Measurements from ENCODE around the gene PEAK3.

PEAK3 gene

GRCh38 chr19:2237869-2238153 is 44.2 kb downstream of the PEAK3 start:
- Histone ChIP-seq H4K20me1 (peaks cover 70 to 90% (median 85%) of the 10 kb centered on the region in 11 experiments), H3K9me3 (replicated peaks in 1 of 11) (no peaks in the 10 kb centered on the region), H3K27me3 (no peaks in the 10 kb centered on the region), H3K4me1 (peaks cover 65 to 83% (median 79%) of the 10 kb centered on the region in 10 experiments), H3K4me2 (peak overlapping the region; percentile 96 to 100 (median 98)), H3K4me3 (peak overlapping the region; percentile 81 to 95 (median 90)), H3K9ac (peak overlapping the region; percentile 89 to 98 (median 94); a peak in 21 of 22 replicates), H3K27ac (peak overlapping the region in 9 of 11 experiments; percentile 92 to 99 (median 96); a peak in 12 of 22 replicates), H3K36me3 (peaks cover 30 to 66% (median 51%) of the 10 kb centered on the region in 11 experiments)
- TF ChIP-seq Cebpa-rat (IDR thresholded peaks at IDR 0.05) = no peak

DNA sequence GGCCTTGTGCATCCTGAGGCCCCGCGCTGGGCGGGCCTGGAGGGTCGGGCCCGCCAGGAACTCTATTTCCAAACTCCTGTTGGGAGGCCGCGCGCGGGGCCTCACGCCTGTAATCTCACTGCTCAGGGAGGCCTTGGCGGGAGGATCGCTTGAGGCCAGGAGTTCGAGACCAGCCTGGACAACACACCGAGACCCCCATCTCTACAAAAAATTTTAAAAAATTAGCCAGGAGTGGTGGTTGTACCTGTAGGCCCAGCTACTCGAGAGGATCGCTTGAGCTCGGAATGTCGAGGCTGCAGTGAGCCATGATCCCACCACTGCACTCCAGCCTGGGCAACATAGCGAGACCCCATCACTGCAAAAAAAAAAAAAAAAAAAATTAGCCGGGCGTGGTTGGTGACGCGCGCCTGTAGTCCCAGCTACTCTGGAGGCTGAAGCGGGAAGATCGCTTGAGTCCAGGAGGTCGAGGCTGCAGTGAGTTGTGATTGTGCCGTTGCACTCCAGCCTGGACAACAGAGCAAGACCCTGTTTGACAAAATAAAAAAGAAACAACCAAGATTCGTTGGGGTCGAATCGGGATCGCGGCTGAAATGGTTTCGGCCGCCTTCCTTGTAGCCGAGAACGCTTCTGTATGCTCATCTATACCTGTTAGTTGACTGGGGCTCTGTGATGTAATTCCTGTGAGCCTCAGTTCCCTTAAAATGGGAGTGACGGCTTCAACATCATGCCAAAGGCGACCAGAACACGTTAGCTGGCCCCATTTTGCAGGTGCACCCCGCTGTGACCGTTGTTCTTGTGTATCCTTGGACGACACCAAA is 44.7 kb downstream of the PEAK3 start:
- Histone ChIP-seq H3K36me3 (peaks cover 30 to 66% (median 51%) of the 10 kb centered on the region in 11 experiments), H3K9me3 (replicated peaks in 1 of 11) (no peaks in the 10 kb centered on the region), H4K20me1 (peaks cover 70 to 90% (median 85%) of the 10 kb centered on the region in 11 experiments), H3K4me3 (peak overlapping the region; percentile 81 to 95 (median 90)), H3K27me3 (no peaks in the 10 kb centered on the region), H3K4me1 (peaks cover 67 to 83% (median 79%) of the 10 kb centered on the region in 10 experiments), H3K4me2 (peak overlapping the region; percentile 96 to 100 (median 98)), H3K9ac (peak overlapping the region; percentile 89 to 98 (median 94)), H3K27ac (peak overlapping the region; percentile 66 to 99 (median 94))
- TF ChIP-seq Cebpa-rat (IDR thresholded peaks at IDR 0.05) = no peak

DNA sequence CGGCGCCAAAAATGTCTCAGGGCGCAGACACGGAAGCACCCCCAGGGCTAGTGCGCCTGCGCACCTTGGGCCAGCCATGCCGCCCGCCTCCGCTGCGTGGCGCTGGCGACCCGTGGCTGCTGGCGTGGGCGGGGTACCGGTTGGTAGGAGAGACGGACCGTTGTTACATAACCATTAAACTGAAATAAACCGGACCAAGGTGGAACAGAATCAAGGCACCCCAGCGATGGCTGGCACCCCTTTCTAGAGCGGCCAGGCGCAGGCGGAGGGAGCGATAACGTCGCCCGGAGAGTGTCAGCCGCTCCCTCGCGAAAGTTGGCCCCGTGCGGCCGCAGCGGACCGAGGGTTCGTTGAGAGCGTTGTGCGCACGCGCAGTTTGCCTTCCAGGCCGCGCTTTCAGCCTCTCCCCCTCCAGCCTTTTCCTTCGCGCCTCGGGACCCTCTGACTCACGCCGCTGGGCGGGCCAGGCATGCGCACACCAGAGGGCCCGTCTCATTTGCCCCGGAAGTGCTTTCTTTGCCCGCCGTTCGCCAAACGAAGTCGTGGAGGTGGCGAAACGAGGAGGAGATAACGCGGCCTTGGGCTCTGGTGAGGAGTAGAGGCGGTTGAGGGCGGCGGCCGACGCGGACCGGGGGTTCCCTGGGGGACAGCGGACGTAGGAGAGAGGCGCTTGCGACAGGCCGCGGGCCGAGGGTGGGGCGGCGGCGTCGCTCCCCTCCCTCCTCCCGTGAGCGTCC is 45.5 kb downstream of the PEAK3 start, which contains the start of the genes PLEKHJ1 and SF3A2:
Gene PLEKHJ1, minus strand, starts transcription at position 16 of the 737 bp plus-strand sequence. CDS start 81 bp downstream, outside the sequence.
Gene SF3A2, plus strand, starts transcription at position 511 of the 737 bp plus-strand sequence. CDS start 6,595 bp downstream, outside the sequence.
- Histone ChIP-seq H3K4me1 (peaks cover 66 to 82% (median 78%) of the 10 kb centered on the region in 10 experiments), H4K20me1 (peaks cover 70 to 90% (median 85%) of the 10 kb centered on the region in 11 experiments), H3K27ac (peak within 1 kb of the TSS; percentile 66 to 99 (median 94)), H3K4me2 (peak within 1 kb of the TSS; percentile 96 to 100 (median 98)), H3K4me3 (peak within 1 kb of the TSS; percentile 81 to 95 (median 90)), H3K27me3 (no peaks in the 10 kb centered on the region), H3K9ac (peak within 1 kb of the TSS; percentile 89 to 98 (median 94)), H3K9me3 (replicated peaks in 1 of 11) (no peaks in the 10 kb centered on the region), H3K36me3 (peaks cover 23 to 66% (median 50%) of the 10 kb centered on the region in 11 experiments)
- TF ChIP-seq Cebpa-rat (IDR thresholded peaks at IDR 0.05) = no peak

- Histone ChIP-seq H3K9ac (peak overlapping the region; percentile 89 to 98 (median 94)), H3K9me3 (replicated peaks in 1 of 11) (no peaks in the 10 kb centered on the region), H3K4me2 (peak overlapping the region in 10 of 11 experiments; percentile 96 to 100 (median 98); a peak in 18 of 22 replicates), H3K4me1 (peaks cover 66 to 82% (median 78%) of the 10 kb centered on the region in 10 experiments), H3K27me3 (no peaks in the 10 kb centered on the region), H4K20me1 (peaks cover 70 to 90% (median 85%) of the 10 kb centered on the region in 11 experiments), H3K4me3 (peak overlapping the region; percentile 81 to 95 (median 90)), H3K27ac (peak overlapping the region; percentile 66 to 99 (median 94); a peak in 20 of 22 replicates), H3K36me3 (peaks cover 25 to 65% (median 50%) of the 10 kb centered on the region in 11 experiments)
- TF ChIP-seq Cebpa-rat (IDR thresholded peaks at IDR 0.05) = no peak
Observed at GRCh38 chr19:2236064-2236313, 46.0 kb downstream of the PEAK3 start.

DNA sequence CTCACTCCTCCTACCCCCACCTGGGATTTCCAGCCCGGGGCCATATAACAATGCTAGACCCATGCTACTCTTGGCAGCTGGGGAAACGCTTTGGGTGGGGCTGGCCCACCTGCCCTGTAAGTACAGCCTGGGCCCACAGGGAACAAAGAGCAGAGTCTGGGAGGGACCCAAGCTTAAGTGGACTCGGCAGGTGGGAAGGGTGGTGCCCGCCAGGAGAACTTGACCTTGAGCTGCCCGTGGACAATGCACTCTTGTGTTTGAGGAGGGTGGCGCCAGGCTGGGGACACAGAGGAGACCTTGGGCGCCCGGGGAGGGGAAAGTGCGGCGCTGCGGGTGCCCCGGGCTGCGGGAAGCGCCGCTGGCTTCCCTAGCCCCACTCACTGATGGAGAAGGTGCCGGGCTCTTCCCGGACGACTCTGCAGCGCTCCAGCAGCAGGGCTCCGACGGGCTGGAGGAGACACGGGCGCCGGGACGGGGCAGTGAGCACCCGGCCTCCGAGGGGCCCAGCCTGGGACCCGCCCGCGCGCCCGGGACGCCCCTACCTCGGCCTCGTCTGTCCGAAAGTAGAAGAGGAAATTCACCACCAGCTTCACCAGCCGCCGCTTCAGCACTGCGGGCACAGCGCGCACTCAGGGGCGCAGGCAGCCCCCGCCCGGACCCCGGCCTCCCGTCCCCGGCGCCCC is 46.5 kb downstream of the PEAK3 start:
- Histone ChIP-seq H3K4me1 (peaks cover 66 to 82% (median 78%) of the 10 kb centered on the region in 10 experiments), H3K36me3 (peaks cover 30 to 65% (median 51%) of the 10 kb centered on the region in 11 experiments)

GRCh38 chr19:2234996-2235380 is 47.0 kb downstream of the PEAK3 start:
- peak overlapping the region; percentile 95 to 100 (median 98) for H3K4me2 ChIP-seq
- no peaks in the 10 kb centered on the region for H3K9me3 ChIP-seq (replicated peaks in 1 of 11)
- peak overlapping the region; percentile 81 to 95 (median 90) for H3K4me3 ChIP-seq
- TF ChIP-seq Cebpa-rat (IDR thresholded peaks at IDR 0.05) = no peak
- peaks cover 60 to 82% (median 78%) of the 10 kb centered on the region in 10 experiments for H3K4me1 ChIP-seq
- peaks cover 35 to 65% (median 55%) of the 10 kb centered on the region in 11 experiments for H3K36me3 ChIP-seq
- peaks cover 70 to 90% (median 85%) of the 10 kb centered on the region in 11 experiments for H4K20me1 ChIP-seq
- peak overlapping the region; percentile 89 to 98 (median 94) for H3K9ac ChIP-seq
- H3K27me3 ChIP-seq = no peaks in the 10 kb centered on the region
- H3K27ac ChIP-seq = peak overlapping the region; percentile 15 to 99 (median 94); a peak in 20 of 22 replicates

More for the DNA sequence above, 46.5 kb downstream of the PEAK3 start:
- peak overlapping the region; percentile 15 to 99 (median 94); a peak in 21 of 22 replicates for H3K27ac ChIP-seq
- TF ChIP-seq Cebpa-rat (IDR thresholded peaks at IDR 0.05) = no peak
- H3K4me3 ChIP-seq = peak overlapping the region; percentile 81 to 95 (median 90)
- H3K9ac ChIP-seq = peak overlapping the region; percentile 89 to 98 (median 94)
- H4K20me1 ChIP-seq = peaks cover 70 to 90% (median 85%) of the 10 kb centered on the region in 11 experiments
- no peaks in the 10 kb centered on the region for H3K9me3 ChIP-seq (replicated peaks in 1 of 11)
- H3K27me3 ChIP-seq = no peaks in the 10 kb centered on the region
- peak overlapping the region; percentile 95 to 100 (median 98) for H3K4me2 ChIP-seq

- no peak for TF ChIP-seq Cebpa-rat (IDR thresholded peaks at IDR 0.05)
- peak overlapping the region in 3 of 10 experiments; percentile 14 to 90 (median 81); a peak in 3 of 20 replicates for H3K4me3 ChIP-seq
- peaks cover 48 to 75% (median 67%) of the 10 kb centered on the region in 11 experiments for H3K36me3 ChIP-seq
- no peaks in the 10 kb centered on the region for H3K9me3 ChIP-seq (replicated peaks in 1 of 11)
- peaks cover 53 to 82% (median 81%) of the 10 kb centered on the region in 10 experiments for H3K4me1 ChIP-seq
- peak overlapping the region in 10 of 11 experiments; percentile 1 to 98 (median 58); a peak in 16 of 22 replicates for H3K9ac ChIP-seq
- peaks cover 71 to 90% (median 84%) of the 10 kb centered on the region in 11 experiments for H4K20me1 ChIP-seq
- peak overlapping the region; percentile 95 to 100 (median 98) for H3K4me2 ChIP-seq
- H3K27me3 ChIP-seq = no peaks in the 10 kb centered on the region
- peak overlapping the region in 3 of 11 experiments; percentile 4 to 48 (median 25); a peak in 3 of 22 replicates for H3K27ac ChIP-seq
Observed at GRCh38 chr19:2233601-2234280, 48.2 kb downstream of the PEAK3 start.
